ENCODE data around the gene MAGI1. TPM values are rescaled to one million over a fixed set of nuclear protein-coding genes. Genes with fewer than 3 reads are reported as not detected.
A peak's percentile ranks its signal among the peaks of the same experiment; 100 is the strongest.

The MAGI1 gene
- polyA plus RNA-seq, 1 of the 3 experiments (the other 2 are of a cell fraction), result 10.3 TPM

GRCh38 chr3:65728138-65728537 is 310.6 kb downstream of the MAGI1 start:
- no peaks in the 10 kb centered on the region for H3K9me3 ChIP-seq
- peaks cover 4% of the 10 kb centered on the region; the same call in 1 of the 2 replicates for H3K79me2 ChIP-seq (ENCODE audit: insufficient read depth)
- WGBS (ENCODE audit: low lambda C conversion rate), result 82% methylated on average over 2 of the region's 2 CpGs
- ChIA-PET CTCF (interaction anchor here (1.0 to 9.4 kb wide), 4 partner anchors 23 to 318 kb away, joined by 3 to 81 read pairs (median 4); no protein-coding TSS in a partner anchor), POLR2A (interaction anchor here (1.3 kb wide), 1 partner anchor 131 kb away, joined by 3 read pairs; no protein-coding TSS in a partner anchor)
- peaks cover 14% of the 10 kb centered on the region for H3F3A ChIP-seq (replicated peaks; ENCODE audit: insufficient read depth)
- H3K36me3 ChIP-seq (replicated peaks in 1 of 2; ENCODE audit: control insufficient read depth in 1 of 2, insufficient read depth in 2 of 2, low read length in 1 of 2), result no peaks in the 10 kb centered on the region
- no peak overlapping the region for H3K9ac ChIP-seq
- no peaks in the 10 kb centered on the region for H3K27me3 ChIP-seq (ENCODE audit: insufficient read depth)
- TF ChIP-seq RCOR1 (IDR thresholded peaks at IDR 0.05; ENCODE audit: low read length) (no peak), IRF3 (IDR thresholded peaks at IDR 0.05; ENCODE audit: low read depth, low read length) (no peak), MAX (IDR thresholded peaks at IDR 0.05; ENCODE audit: low read depth) (no peak), FOSL2 (IDR thresholded peaks at IDR 0.05; ENCODE audit: borderline replicate concordance, low read depth) (no peak), SMC3 (IDR thresholded peaks at IDR 0.05; ENCODE audit: low read depth, low read length) (no peak), FOXM1 (IDR thresholded peaks at IDR 0.05; ENCODE audit: low read depth) (no peak), YY1 (IDR thresholded peaks at IDR 0.05; ENCODE audit: low read depth) (no peak), NFIC (IDR thresholded peaks at IDR 0.05; ENCODE audit: borderline replicate concordance) (no peak), PBX3 (IDR thresholded peaks at IDR 0.05) (no peak), FOXJ3 (CRISPR knock-in tag; IDR thresholded peaks at IDR 0.05) (no peak), TCF12 (IDR thresholded peaks at IDR 0.05) (no peak), RAD21 (IDR thresholded peaks at IDR 0.05; ENCODE audit: low read length) (no peak), NRF1 (IDR thresholded peaks at IDR 0.05; ENCODE audit: low read depth, low read length) (no peak), RXRA (IDR thresholded peaks at IDR 0.05; ENCODE audit: borderline replicate concordance, low read depth) (no peak), TAF1 (IDR thresholded peaks at IDR 0.05; ENCODE audit: borderline replicate concordance, low read depth, low read length) (no peak), EZH2phosphoT487 (IDR thresholded peaks at IDR 0.05; ENCODE audit: borderline replicate concordance, low read depth) (no peak), POLR2AphosphoS5 (IDR thresholded peaks at IDR 0.05; ENCODE audit: low read depth, low read length) (no peak), MXI1 (IDR thresholded peaks at IDR 0.05; ENCODE audit: low read depth, low read length) (no peak), MEF2A (IDR thresholded peaks at IDR 0.05; ENCODE audit: borderline replicate concordance, low read depth) (no peak), RFX5 (IDR thresholded peaks at IDR 0.05; ENCODE audit: low read length) (no peak)
- no peak for DNase-seq
- H4K20me1 ChIP-seq (ENCODE audit: insufficient read depth), result no peaks in the 10 kb centered on the region; the same call in 1 of the 2 replicates
- H3K27ac ChIP-seq (ENCODE audit: low read depth in 2 of 2, low read length in 1 of 2), result peak overlapping the region; percentile 43 to 81; a peak in 3 of 4 replicates
- no peak overlapping the region for H3K4me3 ChIP-seq (ENCODE audit: low read depth in 2 of 2, low read length in 1 of 2)
- no peak overlapping the region for H2AFZ ChIP-seq (ENCODE audit: low read depth)
- H3K9me2 ChIP-seq, result no peaks in the 10 kb centered on the region
- H3K4me2 ChIP-seq, result no peak overlapping the region
- peaks cover 11% of the 10 kb centered on the region in 2 experiments for H3K4me1 ChIP-seq (ENCODE audit: control insufficient read depth in 1 of 2, insufficient read depth in 2 of 2, low read depth in 1 of 2, low read length in 1 of 2)

Data from SK-N-SH (cell line).